NCI-H2107 treated with DMSO at 0.1 percent for 48 hours (cell line): ENCODE results near the gene VPS8.

Experiments
- DNase-seq: peaks from one replicate; lab custom pipeline; 2025; ENCODE audit not compliant: unreplicated experiment; lab: John Stamatoyannopoulos, UW

VPS8 gene

GRCh38 chr3:185051801-185052200 lies 239.8 kb downstream of the VPS8 start:
- no peak for DNase-seq

GRCh38 chr3:185052631-185053030 lies 240.7 kb downstream of the VPS8 start:
- no peak for DNase-seq

GRCh38 chr3:185056908-185057307 lies 244.9 kb downstream of the VPS8 start:
- no peak for DNase-seq

GRCh38 chr3:185057829-185058228 lies 245.9 kb downstream of the VPS8 start:
- DNase-seq, result no peak

- no peak for DNase-seq
Observed at GRCh38 chr3:185058796-185059195, 246.8 kb downstream of the VPS8 start.

GRCh38 chr3:185059766-185060165 lies 247.8 kb downstream of the VPS8 start:
- no peak for DNase-seq

GRCh38 chr3:185060655-185061054 lies 248.7 kb downstream of the VPS8 start:
- no peak for DNase-seq

GRCh38 chr3:185062191-185062590 lies 250.2 kb downstream of the VPS8 start:
- no peak for DNase-seq

- DNase-seq, result no peak
Observed at GRCh38 chr3:185063431-185063830, 251.5 kb downstream of the VPS8 start.

- no peak for DNase-seq
Observed at GRCh38 chr3:185065059-185065458, 253.1 kb downstream of the VPS8 start.

GRCh38 chr3:185066251-185066650 lies 254.3 kb downstream of the VPS8 start:
- no peak for DNase-seq

- DNase-seq, result no peak
Observed at GRCh38 chr3:185067173-185067572, 255.2 kb downstream of the VPS8 start.

- no peak for DNase-seq
Observed at GRCh38 chr3:185069037-185070030, 257.4 kb downstream of the VPS8 start.

- no peak for DNase-seq
Observed at GRCh38 chr3:185070491-185071286, 258.7 kb downstream of the VPS8 start.

- DNase-seq, result no peak
Observed at GRCh38 chr3:185071287-185071800, 259.4 kb downstream of the VPS8 start.

- no peak for DNase-seq
Observed at GRCh38 chr3:185075547-185075946, 263.6 kb downstream of the VPS8 start.

GRCh38 chr3:185076219-185076618 lies 264.3 kb downstream of the VPS8 start:
- no peak for DNase-seq

- no peak for DNase-seq
Observed at GRCh38 chr3:185079625-185080024, 267.7 kb downstream of the VPS8 start.

GRCh38 chr3:185081521-185081920 lies 269.6 kb downstream of the VPS8 start:
- DNase-seq, result no peak

- DNase-seq, result no peak
Observed at GRCh38 chr3:185082149-185082548, 270.2 kb downstream of the VPS8 start.

GRCh38 chr3:185082829-185083228 lies 270.9 kb downstream of the VPS8 start:
- DNase-seq, result no peak

GRCh38 chr3:185084402-185084801 lies 272.4 kb downstream of the VPS8 start:
- DNase-seq, result no peak
